HepG2 (cell line): ENCODE data around the gene LYPD6.
"Not testable (repeated sequence)": the region's sequence is repeated elsewhere in the genome, so short reads cannot be mapped to it uniquely, and the experiment has no call there.

Experiments
- FOXK2 ChIP-seq: fragments of 450-650 bp; IDR thresholded peaks from 2 replicates; pipeline ENCODE4 v1.6.1; 2016
- RFXANK ChIP-seq: IDR thresholded peaks from 2 replicates; pipeline ENCODE4 v1.6.1; 2016

DNA sequence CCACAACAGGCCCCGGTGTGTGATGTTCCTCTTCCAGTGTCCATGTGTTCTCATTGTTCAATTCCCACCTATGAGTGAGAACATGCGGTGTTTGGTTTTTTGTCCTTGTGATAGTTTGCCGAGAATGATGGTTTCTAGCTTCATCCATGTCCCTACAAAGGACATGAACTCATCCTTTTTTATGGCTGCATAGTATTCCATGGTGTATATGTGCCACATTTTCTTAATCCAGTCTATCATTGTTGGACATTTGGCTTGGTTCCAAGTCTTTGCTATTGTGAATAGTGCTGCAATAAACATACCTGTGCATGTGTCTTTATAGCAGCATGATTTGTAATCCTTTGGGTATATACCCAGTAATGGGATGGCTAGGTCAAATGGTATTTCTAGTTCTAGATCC, 11.8 kb upstream of the LYPD6 start:
- TF ChIP-seq RFXANK (CRISPR knock-in tag); FOXK2: not testable (repeated sequence)
